ENCODE data around the gene SPI1.

SPI1 gene

DNA sequence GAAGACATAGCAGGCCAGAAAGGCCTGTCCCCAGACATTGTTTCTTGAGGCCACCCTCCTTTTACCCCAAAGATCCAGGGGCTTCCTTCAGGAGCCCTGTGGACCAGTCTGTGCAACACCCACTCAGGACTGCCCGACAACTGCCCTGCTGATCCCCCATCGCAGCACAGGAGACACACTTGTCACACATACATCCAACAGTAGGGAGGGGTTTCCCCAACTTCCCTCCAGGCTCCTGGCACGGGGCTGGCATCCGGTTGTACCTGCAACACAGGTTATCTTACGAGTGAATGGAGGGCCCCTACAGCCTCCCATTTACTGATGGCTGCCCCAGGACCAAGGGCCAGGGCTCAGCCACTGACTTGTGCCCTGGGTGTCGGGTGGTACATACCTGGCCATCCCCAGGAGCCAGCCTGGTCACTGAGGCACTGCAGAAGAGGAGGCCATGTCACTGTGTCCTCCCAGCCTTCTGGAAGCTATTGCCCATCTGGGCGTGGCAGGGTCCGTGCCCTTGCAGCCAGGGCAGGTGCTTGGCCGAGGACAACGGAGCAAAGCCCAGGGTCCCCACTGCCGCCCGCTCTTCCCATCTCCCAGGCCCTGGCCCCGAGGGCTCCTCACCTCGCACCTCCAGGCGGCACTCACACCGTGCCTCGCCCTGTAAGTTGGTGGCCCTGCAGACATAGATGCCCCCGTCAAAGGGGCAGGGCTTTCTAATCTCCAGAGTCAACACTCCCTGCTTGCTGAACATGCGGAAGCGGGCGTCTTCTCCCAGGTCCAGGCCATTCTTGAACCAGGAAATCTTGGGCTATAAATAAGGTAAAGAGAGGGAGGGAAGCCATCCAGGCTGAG lies 46.7 kb downstream of the SPI1 start:
- no peak overlapping the region for H3K27ac ChIP-seq
- no peaks in the 10 kb centered on the region for H3K79me2 ChIP-seq (ENCODE audit: insufficient read depth, low read depth)
- TF ChIP-seq, protein P1, sequence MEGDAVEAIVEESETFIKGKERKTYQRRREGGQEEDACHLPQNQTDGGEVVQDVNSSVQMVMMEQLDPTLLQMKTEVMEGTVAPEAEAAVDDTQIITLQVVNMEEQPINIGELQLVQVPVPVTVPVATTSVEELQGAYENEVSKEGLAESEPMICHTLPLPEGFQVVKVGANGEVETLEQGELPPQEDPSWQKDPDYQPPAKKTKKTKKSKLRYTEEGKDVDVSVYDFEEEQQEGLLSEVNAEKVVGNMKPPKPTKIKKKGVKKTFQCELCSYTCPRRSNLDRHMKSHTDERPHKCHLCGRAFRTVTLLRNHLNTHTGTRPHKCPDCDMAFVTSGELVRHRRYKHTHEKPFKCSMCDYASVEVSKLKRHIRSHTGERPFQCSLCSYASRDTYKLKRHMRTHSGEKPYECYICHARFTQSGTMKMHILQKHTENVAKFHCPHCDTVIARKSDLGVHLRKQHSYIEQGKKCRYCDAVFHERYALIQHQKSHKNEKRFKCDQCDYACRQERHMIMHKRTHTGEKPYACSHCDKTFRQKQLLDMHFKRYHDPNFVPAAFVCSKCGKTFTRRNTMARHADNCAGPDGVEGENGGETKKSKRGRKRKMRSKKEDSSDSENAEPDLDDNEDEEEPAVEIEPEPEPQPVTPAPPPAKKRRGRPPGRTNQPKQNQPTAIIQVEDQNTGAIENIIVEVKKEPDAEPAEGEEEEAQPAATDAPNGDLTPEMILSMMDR (conservative IDR thresholded peaks at IDR 0.05; ENCODE audit: low read depth, low read length): no peak
- no peaks in the 10 kb centered on the region for H4K20me1 ChIP-seq (ENCODE audit: insufficient read depth)
- H3K4me1 ChIP-seq (ENCODE audit: low read depth, poor library complexity, severe bottlenecking): peaks cover under 1% of the 10 kb centered on the region
- no peaks in the 10 kb centered on the region for H3K27me3 ChIP-seq (ENCODE audit: insufficient read depth, low read depth)
- H2AFZ ChIP-seq (ENCODE audit: low read depth): no peak overlapping the region
- no peak overlapping the region for H3K4me2 ChIP-seq
- no peak overlapping the region for H3K9ac ChIP-seq
- H3K4me3 ChIP-seq (IDR thresholded peaks at IDR 0.05; ENCODE audit: insufficient read depth, low read depth, low read length): no peak overlapping the region
- no peaks in the 10 kb centered on the region for H3K36me3 ChIP-seq (ENCODE audit: insufficient read depth)

DNA sequence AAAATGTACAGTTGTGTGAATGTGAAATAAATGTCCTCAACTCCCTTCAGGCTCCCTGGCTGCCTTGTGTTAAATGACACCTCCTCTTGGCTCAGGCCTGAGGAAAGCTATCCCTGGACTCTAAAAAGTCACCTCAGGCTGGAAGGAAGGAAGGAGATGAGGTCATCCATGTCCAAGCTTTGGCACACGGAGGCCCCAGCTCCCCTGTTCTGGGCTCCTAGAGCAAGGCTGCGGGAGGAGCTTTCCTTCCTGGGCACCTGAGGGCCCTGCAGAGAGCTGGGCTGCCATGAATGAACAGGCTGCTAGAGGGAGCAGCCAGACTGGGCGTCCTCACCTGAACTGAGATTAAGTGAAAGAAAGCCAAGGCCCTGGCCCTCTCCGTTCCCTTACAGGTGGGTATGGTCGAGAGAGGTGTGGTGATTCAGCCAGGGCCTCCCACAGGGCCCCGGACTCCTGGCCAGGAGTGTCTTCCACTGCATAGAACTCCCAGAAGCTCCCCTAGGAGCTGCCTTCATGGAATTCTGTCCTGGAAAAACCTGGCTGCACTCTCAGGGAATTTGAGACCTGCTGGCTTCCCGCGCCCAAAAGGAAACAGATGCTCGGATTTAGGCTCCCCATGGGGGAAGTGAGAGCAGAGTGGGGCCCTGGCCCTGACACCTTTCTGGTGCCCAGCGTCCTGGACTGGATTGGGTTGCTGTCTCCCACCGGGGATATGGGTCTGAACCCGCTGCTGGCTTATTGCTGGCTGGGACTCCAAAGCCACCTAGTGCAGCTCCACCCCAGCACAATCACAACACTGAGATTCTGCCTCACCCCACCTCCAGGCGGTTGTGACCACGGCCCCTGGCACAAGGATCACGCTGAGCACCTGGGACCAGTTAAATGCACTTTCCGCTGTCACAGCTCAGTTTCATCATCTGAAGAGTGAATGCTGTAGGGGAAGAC lies 48.1 kb downstream of the SPI1 start:
- Histone ChIP-seq H3K79me2 (ENCODE audit: insufficient read depth, low read depth) (no peaks in the 10 kb centered on the region), H3K27me3 (ENCODE audit: insufficient read depth, low read depth) (no peaks in the 10 kb centered on the region), H3K9ac (no peak overlapping the region), H4K20me1 (ENCODE audit: insufficient read depth) (no peaks in the 10 kb centered on the region), H3K4me2 (no peak overlapping the region), H2AFZ (ENCODE audit: low read depth) (no peak overlapping the region), H3K4me1 (ENCODE audit: low read depth, poor library complexity, severe bottlenecking) (peaks cover 15% of the 10 kb centered on the region), H3K4me3 (IDR thresholded peaks at IDR 0.05; ENCODE audit: insufficient read depth, low read depth, low read length) (no peak overlapping the region), H3K36me3 (ENCODE audit: insufficient read depth) (no peaks in the 10 kb centered on the region), H3K27ac (no peak overlapping the region)
- TF ChIP-seq, protein P1 (conservative IDR thresholded peaks at IDR 0.05; ENCODE audit: low read depth, low read length): no peak

DNA sequence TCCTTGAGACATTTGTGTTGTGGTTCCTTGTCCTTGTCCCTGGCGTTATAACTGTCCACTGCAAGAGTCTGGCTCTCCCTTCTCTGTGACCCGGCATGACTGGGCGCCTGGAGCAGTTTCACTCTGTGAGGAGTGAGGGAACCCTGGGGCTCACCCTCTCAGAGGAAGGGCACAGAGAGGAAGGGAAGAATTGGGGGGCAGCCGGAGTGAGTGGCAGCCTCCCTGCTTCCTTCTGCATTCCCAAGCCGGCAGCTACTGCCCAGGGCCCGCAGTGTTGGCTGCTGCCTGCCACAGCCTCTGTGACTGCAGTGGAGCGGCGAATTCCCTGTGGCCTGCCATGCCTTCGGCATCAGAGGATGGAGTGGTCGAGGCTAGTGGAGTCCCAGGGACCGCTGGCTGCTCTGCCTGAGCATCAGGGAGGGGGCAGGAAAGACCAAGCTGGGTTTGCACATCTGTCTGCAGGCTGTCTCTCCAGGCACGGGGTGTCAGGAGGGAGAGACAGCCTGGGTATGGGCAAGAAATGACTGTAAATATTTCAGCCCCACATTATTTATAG lies 48.8 kb downstream of the SPI1 start:
- TF ChIP-seq, protein P1 (conservative IDR thresholded peaks at IDR 0.05; ENCODE audit: low read depth, low read length): no peak
- Histone ChIP-seq H3K79me2 (ENCODE audit: insufficient read depth, low read depth) (no peaks in the 10 kb centered on the region), H4K20me1 (ENCODE audit: insufficient read depth) (no peaks in the 10 kb centered on the region), H3K27ac (no peak overlapping the region), H3K4me2 (no peak overlapping the region), H3K4me1 (ENCODE audit: low read depth, poor library complexity, severe bottlenecking) (peaks cover 19% of the 10 kb centered on the region), H2AFZ (ENCODE audit: low read depth) (no peak overlapping the region), H3K36me3 (ENCODE audit: insufficient read depth) (no peaks in the 10 kb centered on the region), H3K9ac (no peak overlapping the region), H3K27me3 (ENCODE audit: insufficient read depth, low read depth) (no peaks in the 10 kb centered on the region), H3K4me3 (IDR thresholded peaks at IDR 0.05; ENCODE audit: insufficient read depth, low read depth, low read length) (no peak overlapping the region)

DNA sequence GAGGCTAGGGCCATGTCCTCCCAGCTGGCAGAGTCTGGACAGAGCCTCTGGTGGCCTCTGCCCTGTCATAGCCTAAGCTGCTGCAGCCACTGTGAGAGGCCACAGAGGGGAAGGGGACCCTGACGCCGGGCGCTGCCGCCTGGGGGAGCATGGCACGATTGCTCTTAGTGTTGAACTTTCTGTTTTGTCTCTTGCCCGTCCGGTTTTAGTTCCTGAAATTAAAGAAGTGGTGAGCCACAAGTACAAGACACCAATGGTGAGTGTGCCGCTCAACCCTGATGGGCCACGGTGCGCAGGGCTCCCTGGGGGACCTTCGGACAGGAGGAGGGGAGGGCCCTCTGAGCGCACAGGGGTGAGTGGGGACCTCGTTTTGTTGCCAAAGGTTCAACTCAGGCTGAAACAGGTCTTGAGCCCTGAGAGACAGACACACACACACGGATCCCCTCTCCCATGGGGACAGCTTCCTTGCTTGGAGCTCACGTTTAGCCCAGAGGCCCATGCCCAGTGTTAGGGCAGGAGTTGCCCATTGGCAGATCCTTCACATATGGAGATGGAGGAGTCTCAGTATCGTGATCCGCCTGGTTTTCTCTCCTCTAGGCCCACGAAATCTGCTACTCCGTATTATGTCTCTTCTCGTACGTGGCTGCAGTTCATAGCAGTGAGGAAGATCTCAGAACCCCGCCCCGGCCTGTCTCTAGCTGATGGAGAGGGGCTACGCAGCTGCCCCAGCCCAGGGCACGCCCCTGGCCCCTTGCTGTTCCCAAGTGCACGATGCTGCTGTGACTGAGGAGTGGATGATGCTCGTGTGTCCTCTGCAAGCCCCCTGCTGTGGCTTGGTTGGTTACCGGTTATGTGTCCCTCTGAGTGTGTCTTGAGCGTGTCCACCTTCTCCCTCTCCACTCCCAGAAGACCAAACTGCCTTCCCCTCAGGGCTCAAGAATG lies 49.6 kb downstream of the SPI1 start:
- Histone ChIP-seq H3K4me3 (IDR thresholded peaks at IDR 0.05; ENCODE audit: insufficient read depth, low read depth, low read length) (no peak overlapping the region), H3K4me2 (no peak overlapping the region), H3K27ac (no peak overlapping the region), H4K20me1 (ENCODE audit: insufficient read depth) (no peaks in the 10 kb centered on the region), H3K79me2 (ENCODE audit: insufficient read depth, low read depth) (no peaks in the 10 kb centered on the region), H2AFZ (ENCODE audit: low read depth) (no peak overlapping the region), H3K4me1 (ENCODE audit: low read depth, poor library complexity, severe bottlenecking) (peaks cover 19% of the 10 kb centered on the region), H3K36me3 (ENCODE audit: insufficient read depth) (no peaks in the 10 kb centered on the region), H3K9ac (no peak overlapping the region), H3K27me3 (ENCODE audit: insufficient read depth, low read depth) (no peaks in the 10 kb centered on the region)
- TF ChIP-seq, protein P1 (conservative IDR thresholded peaks at IDR 0.05; ENCODE audit: low read depth, low read length): no peak

Data from KMS-11 (cell line).